Loucy (cell line): Measurements from ENCODE around the gene LHFPL6.

ENCODE experiments used
- CTCF ChIP-seq: fragments of 200-600 bp; sonication (generic); conservative IDR thresholded peaks from 2 replicates; pipeline ENCODE4 v1.5.1; 2014; ENCODE audit warnings: mild to moderate bottlenecking, antibody characterized with exemption, low read length
- EZH2phosphoT487 ChIP-seq: fragments of 200-600 bp; IDR thresholded peaks from 2 replicates; pipeline ENCODE4 v1.6.1; 2018; ENCODE audit warnings: antibody characterized with exemption, mild to moderate bottlenecking, moderate library complexity, borderline replicate concordance

- TF ChIP-seq CTCF (no peak), EZH2phosphoT487 (no peak)
Observed at GRCh38 chr13:39379118-39379517, 223.9 kb downstream of the LHFPL6 start.
